Neuronal stem cell (in vitro differentiated cells): Measurements from ENCODE around the gene SLC25A39.

Source experiments
- DNase-seq: peaks from one replicate; pipeline ENCODE4 v3.0.0-alpha.2; 2013; ENCODE audit warnings: low spot score
- H2AFZ ChIP-seq: one replicate; pipeline ENCODE4 v1.6.1; 2013; ENCODE audit warnings: mild to moderate bottlenecking, low read length, inconsistent platforms
- H2AK5ac ChIP-seq: 2 replicates; pipeline ENCODE4 v1.6.1; 2013; ENCODE audit warnings: low read depth, mild to moderate bottlenecking, inconsistent platforms, low read length, moderate library complexity, mixed read lengths
- H2BK120ac ChIP-seq: 2 replicates; pipeline ENCODE4 v1.6.1; 2013; ENCODE audit warnings: low read depth, mild to moderate bottlenecking, inconsistent platforms, low read length, moderate library complexity, mixed read lengths
- H2BK12ac ChIP-seq: one replicate; pipeline ENCODE4 v1.6.1; 2013; ENCODE audit warnings: low read length, inconsistent platforms
- H2BK15ac ChIP-seq: 2 replicates; pipeline ENCODE4 v1.6.1; 2013; ENCODE audit warnings: mild to moderate bottlenecking, low read length, inconsistent platforms, mixed read lengths
- H2BK5ac ChIP-seq: one replicate; pipeline ENCODE4 v1.6.1; 2013; ENCODE audit warnings: inconsistent platforms, mild to moderate bottlenecking, low read length, moderate library complexity
- H3K14ac ChIP-seq: one replicate; pipeline ENCODE4 v1.6.1; 2013; ENCODE audit warnings: low read length, inconsistent platforms
- H3K18ac ChIP-seq: 2 replicates; pipeline ENCODE4 v1.6.1; 2013; ENCODE audit warnings: low read length, inconsistent platforms
- H3K23ac ChIP-seq: 2 replicates; pipeline ENCODE4 v1.6.1; 2013; ENCODE audit warnings: low read depth, mild to moderate bottlenecking, mixed read lengths, low read length, inconsistent platforms; ENCODE audit not compliant: poor library complexity
- H3K27ac ChIP-seq: replicated peaks from 3 replicates; pipeline ENCODE4 v1.5.1; 2013; ENCODE audit warnings: low read length, inconsistent platforms
- H3K27me3 ChIP-seq, 3 experiments: 2 replicates each; pipeline ENCODE4 v1.6.1; 2013; ENCODE audit warnings: low read length in 3 of 3, mild to moderate bottlenecking in 2 of 3, inconsistent platforms in 1 of 3, low read depth in 1 of 3, mixed read lengths in 1 of 3, moderate library complexity in 1 of 3; ENCODE audit not compliant: control insufficient read depth in 3 of 3, insufficient read depth in 3 of 3
- H3K36me3 ChIP-seq, 2 donors: replicated peaks in 1 of 2; 2 replicates each; pipeline ENCODE4 v1.6.1; 2013; ENCODE audit warnings: low read length in 2 of 2; ENCODE audit not compliant: control insufficient read depth in 2 of 2, insufficient read depth in 2 of 2
- H3K4ac ChIP-seq: 2 replicates; pipeline ENCODE4 v1.6.1; 2013; ENCODE audit warnings: inconsistent platforms, mild to moderate bottlenecking, low read length, moderate library complexity
- H3K4me1 ChIP-seq, 2 donors: 1 replicate in 1 of 2; 2 replicates in 1 of 2; pipeline ENCODE4 v1.6.1; 2013; ENCODE audit warnings: low read length in 2 of 2, low read depth in 1 of 2; ENCODE audit not compliant: control insufficient read depth in 2 of 2, insufficient read depth in 1 of 2
- H3K4me2 ChIP-seq: one replicate; pipeline ENCODE4 v1.6.1; 2013; ENCODE audit warnings: mild to moderate bottlenecking, low read length, inconsistent platforms; ENCODE audit not compliant: insufficient read depth, poor library complexity, severe bottlenecking
- H3K4me3 ChIP-seq, 2 donors: 2 replicates each; pipeline ENCODE4 v1.5.1; 2013; ENCODE audit warnings: low read length in 2 of 2, mild to moderate bottlenecking in 2 of 2, inconsistent platforms in 1 of 2, moderate library complexity in 1 of 2
- H3K79me1 ChIP-seq: one replicate; pipeline ENCODE4 v1.6.1; 2013; ENCODE audit warnings: low read depth, mild to moderate bottlenecking, inconsistent platforms, low read length, moderate library complexity
- H3K9ac ChIP-seq: one replicate; pipeline ENCODE4 v1.6.1; 2013; ENCODE audit warnings: mild to moderate bottlenecking, low read depth, low read length, inconsistent platforms; ENCODE audit not compliant: poor library complexity
- H3K9me3 ChIP-seq, 2 donors: replicated peaks in 1 of 2; 2 replicates each; pipeline versions ENCODE3 to v1.6.1; 2013; ENCODE audit warnings: low read length in 2 of 2, mild to moderate bottlenecking in 2 of 2, inconsistent platforms in 1 of 2, low read depth in 1 of 2, mixed read lengths in 1 of 2, moderate library complexity in 1 of 2; ENCODE audit not compliant: control insufficient read depth in 2 of 2, insufficient read depth in 1 of 2
- H4K8ac ChIP-seq: one replicate; pipeline ENCODE4 v1.6.1; 2013; ENCODE audit warnings: low read depth, mild to moderate bottlenecking, inconsistent platforms, low read length, moderate library complexity
- H4K91ac ChIP-seq: one replicate; pipeline ENCODE4 v1.6.1; 2013; ENCODE audit warnings: low read length, low read depth, mild to moderate bottlenecking, inconsistent platforms; ENCODE audit not compliant: poor library complexity
- WGBS, 2 donors: extraction: QIAGEN DNeasy Blood & Tissue Kit; methylation state at CpG; one replicate each; pipeline ENCODE4 v1.1.7; 2013; ENCODE audit warnings: missing lambda C conversion rate in 2 of 2, mixed read lengths in 1 of 2; ENCODE audit not compliant: insufficient read length in 2 of 2, insufficient replicate concordance in 1 of 2; ENCODE audit errors: extremely low coverage in 2 of 2; 5-methylcytosine and 5-hydroxymethylcytosine counted together

Gene SLC25A39

DNA sequence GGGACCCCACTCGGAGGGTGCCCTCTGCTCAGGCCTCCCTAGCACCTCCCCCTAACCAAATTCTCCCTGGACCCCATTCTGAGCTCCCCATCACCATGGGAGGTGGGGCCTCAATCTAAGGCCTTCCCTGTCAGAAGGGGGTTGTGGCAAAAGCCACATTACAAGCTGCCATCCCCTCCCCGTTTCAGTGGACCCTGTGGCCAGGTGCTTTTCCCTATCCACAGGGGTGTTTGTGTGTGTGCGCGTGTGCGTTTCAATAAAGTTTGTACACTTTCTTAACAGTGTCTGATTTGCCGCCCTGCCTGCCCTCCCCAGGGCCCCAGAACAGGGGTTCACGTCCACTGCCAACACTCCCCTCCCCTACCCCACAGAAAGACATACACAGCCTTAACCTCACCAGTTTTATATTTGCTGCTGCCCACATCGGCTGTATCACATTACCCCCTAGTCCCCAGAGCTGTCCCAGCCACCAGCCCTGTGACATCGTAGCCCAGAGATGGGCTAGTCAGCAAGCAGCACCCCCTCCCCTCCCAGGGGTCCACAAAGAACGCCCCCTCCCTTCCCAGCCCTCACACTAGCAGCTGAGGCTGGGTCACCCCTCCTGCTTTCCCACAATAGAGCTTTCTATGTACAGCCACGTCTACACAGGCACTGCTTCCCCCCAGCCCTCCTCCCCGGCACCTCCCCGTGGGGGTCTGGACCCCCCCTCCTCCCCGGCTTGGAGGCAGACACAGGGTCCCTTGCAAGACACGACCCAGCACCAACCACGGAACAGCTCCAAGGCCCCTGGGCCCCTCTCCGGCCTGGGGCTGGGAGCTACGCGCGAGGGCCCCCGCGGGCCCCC lies 28.4 kb upstream of the SLC25A39 start:
- WGBS, 2 donors, result no CpG with 5 or more reads among the region's 22 CpGs
- H2BK15ac ChIP-seq, result no peak overlapping the region
- peaks cover 8% of the 10 kb centered on the region for H3K79me1 ChIP-seq
- H3K27me3 ChIP-seq, result peaks cover 0 to 2% (median 0%) of the 10 kb centered on the region in 3 experiments
- no peaks in the 10 kb centered on the region for H3K9me3 ChIP-seq
- no peak overlapping the region for H2BK5ac ChIP-seq
- peak overlapping the region; percentile 56 for H2AK5ac ChIP-seq
- no peak overlapping the region for H3K27ac ChIP-seq
- H3K4me1 ChIP-seq, result peaks cover 0 to 3% of the 10 kb centered on the region in 2 donors
- H2BK120ac ChIP-seq, result no peak overlapping the region
- peak overlapping the region; percentile 50 for H3K9ac ChIP-seq
- H3K14ac ChIP-seq, result no peak overlapping the region
- H3K4me3 ChIP-seq, result peak overlapping the region in 1 of 2 donors; percentile 17
- no peak for DNase-seq
- peak overlapping the region; percentile 85 for H3K23ac ChIP-seq
- H4K91ac ChIP-seq, result no peak overlapping the region
- H3K4ac ChIP-seq, result peak overlapping the region; percentile 66
- no peak overlapping the region for H2AFZ ChIP-seq
- peak overlapping the region; percentile 89 for H3K18ac ChIP-seq
- H3K36me3 ChIP-seq, result peaks cover 25 to 44% of the 10 kb centered on the region in 2 donors
- H2BK12ac ChIP-seq, result peak overlapping the region; percentile 10
- H3K4me2 ChIP-seq, result peak overlapping the region; percentile 69
- H4K8ac ChIP-seq, result peak overlapping the region; percentile 96

DNA sequence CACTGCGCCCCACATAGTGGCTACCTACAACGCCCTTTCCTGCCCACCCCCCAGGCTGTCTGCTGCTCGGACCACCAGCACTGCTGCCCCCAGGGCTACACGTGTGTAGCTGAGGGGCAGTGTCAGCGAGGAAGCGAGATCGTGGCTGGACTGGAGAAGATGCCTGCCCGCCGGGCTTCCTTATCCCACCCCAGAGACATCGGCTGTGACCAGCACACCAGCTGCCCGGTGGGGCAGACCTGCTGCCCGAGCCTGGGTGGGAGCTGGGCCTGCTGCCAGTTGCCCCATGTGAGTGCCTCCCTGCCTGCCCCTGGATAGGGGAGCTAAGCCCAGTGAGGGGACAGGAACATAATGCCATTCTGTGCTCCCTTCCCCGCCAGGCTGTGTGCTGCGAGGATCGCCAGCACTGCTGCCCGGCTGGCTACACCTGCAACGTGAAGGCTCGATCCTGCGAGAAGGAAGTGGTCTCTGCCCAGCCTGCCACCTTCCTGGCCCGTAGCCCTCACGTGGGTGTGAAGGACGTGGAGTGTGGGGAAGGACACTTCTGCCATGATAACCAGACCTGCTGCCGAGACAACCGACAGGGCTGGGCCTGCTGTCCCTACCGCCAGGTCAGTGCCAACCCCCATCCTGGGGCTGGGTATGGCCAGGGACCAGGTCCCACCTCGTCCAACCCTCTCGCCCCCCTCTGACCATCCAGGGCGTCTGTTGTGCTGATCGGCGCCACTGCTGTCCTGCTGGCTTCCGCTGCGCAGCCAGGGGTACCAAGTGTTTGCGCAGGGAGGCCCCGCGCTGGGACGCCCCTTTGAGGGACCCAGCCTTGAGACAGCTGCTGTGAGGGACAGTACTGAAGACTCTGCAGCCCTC lies 27.6 kb upstream of the SLC25A39 start:
- Histone ChIP-seq H2AK5ac (peak overlapping the region; percentile 81), H3K79me1 (peaks cover 8% of the 10 kb centered on the region), H4K8ac (peak overlapping the region; percentile 96), H2BK12ac (peak overlapping the region; percentile 84), H3K4me1 (peaks cover 0 to 3% of the 10 kb centered on the region in 2 donors), H3K18ac (no peak overlapping the region), H2AFZ (no peak overlapping the region), H3K27me3 (peaks cover 0 to 2% (median 0%) of the 10 kb centered on the region in 3 experiments), H3K14ac (peak overlapping the region; percentile 82), H3K4ac (peak overlapping the region; percentile 84), H3K9ac (peak overlapping the region; percentile 84), H4K91ac (no peak overlapping the region), H3K4me2 (no peak overlapping the region), H3K4me3 (no peak overlapping the region), H2BK15ac (no peak overlapping the region), H2BK5ac (no peak overlapping the region), H2BK120ac (no peak overlapping the region), H3K27ac (no peak overlapping the region), H3K36me3 (peaks cover 23 to 39% of the 10 kb centered on the region in 2 donors), H3K23ac (peak overlapping the region; percentile 93), H3K9me3 (no peaks in the 10 kb centered on the region)
- WGBS, 2 donors, result no CpG with 5 or more reads among the region's 36 CpGs
- DNase-seq, result no peak

DNA sequence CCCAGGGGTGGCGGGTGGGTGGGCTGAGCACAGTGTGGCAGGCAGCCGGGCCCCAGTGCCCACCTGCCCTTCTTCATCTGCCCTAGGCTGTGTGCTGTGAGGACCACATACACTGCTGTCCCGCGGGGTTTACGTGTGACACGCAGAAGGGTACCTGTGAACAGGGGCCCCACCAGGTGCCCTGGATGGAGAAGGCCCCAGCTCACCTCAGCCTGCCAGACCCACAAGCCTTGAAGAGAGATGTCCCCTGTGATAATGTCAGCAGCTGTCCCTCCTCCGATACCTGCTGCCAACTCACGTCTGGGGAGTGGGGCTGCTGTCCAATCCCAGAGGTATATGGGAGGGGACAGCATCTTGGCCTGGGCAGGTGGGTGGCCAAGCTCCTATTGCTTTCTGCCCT lies 26.8 kb upstream of the SLC25A39 start:
- peaks cover 0 to 3% of the 10 kb centered on the region in 2 donors for H3K4me1 ChIP-seq
- H3K9ac ChIP-seq, result no peak overlapping the region
- DNase-seq, result no peak
- H3K9me3 ChIP-seq, result no peaks in the 10 kb centered on the region
- no peak overlapping the region for H3K23ac ChIP-seq
- H3K79me1 ChIP-seq, result peaks cover 8% of the 10 kb centered on the region
- no peak overlapping the region for H2AFZ ChIP-seq
- no peak overlapping the region for H4K91ac ChIP-seq
- H3K36me3 ChIP-seq, result peaks cover 23 to 35% of the 10 kb centered on the region in 2 donors
- H3K4me3 ChIP-seq, result no peak overlapping the region
- H3K27ac ChIP-seq, result no peak overlapping the region
- H4K8ac ChIP-seq, result no peak overlapping the region
- no peak overlapping the region for H3K18ac ChIP-seq
- no peak overlapping the region for H2AK5ac ChIP-seq
- H3K4me2 ChIP-seq, result no peak overlapping the region
- peaks cover 0 to 2% (median 0%) of the 10 kb centered on the region in 3 experiments for H3K27me3 ChIP-seq
- WGBS, 2 donors, result no CpG with 5 or more reads among the region's 8 CpGs
- H3K4ac ChIP-seq, result no peak overlapping the region
- no peak overlapping the region for H2BK15ac ChIP-seq
- no peak overlapping the region for H2BK120ac ChIP-seq
- no peak overlapping the region for H2BK12ac ChIP-seq
- H2BK5ac ChIP-seq, result no peak overlapping the region
- no peak overlapping the region for H3K14ac ChIP-seq
